HepG2 (cell line): Measurements from ENCODE around the gene CIAO2A. TPM values are rescaled to one million over a fixed set of nuclear protein-coding genes. Genes with fewer than 3 reads are reported as not detected.

Experiments
- ATAC-seq: fragments of 200-7000 bp; cut with Tn5 transposase; 3 replicates; pipeline ENCODE4 v1.9.1; 2020; ENCODE audit warnings: mild to moderate bottlenecking, moderate library complexity
- BruUV-seq: library from RNA; stranded (reverse); fragments of 400-500 nt; replicated peaks from 2 replicates; lab custom pipeline; 2021; lab: Mats Ljungman, UMichigan
- CTCF ChIA-PET: fragments of 300-600 bp; formaldehyde crosslinking; extraction: SDS; loops from one replicate; lab custom pipeline; 2021; ENCODE audit warnings: low total read pairs, inconsistent platforms, low intra/inter-chr PET ratio; lab: Yijun Ruan, JAX
- POLR2A ChIA-PET: fragments of 350-600 bp; sonication (Branson Sonifier 250); formaldehyde crosslinking; loops from one replicate; lab custom pipeline; 2020; ENCODE audit warnings: antibody characterized with exemption, inconsistent platforms; lab: Yijun Ruan, JAX
- DNase-seq: peaks from one replicate; pipeline ENCODE4 v3.0.0-alpha.2; 2015; ENCODE audit warnings: low spot score
- FAIRE-seq: peaks from 3 replicates; lab custom pipeline; 2011; peaks lifted over from hg19 to GRCh38; lab: Jason Lieb, UNC
- H2AFZ ChIP-seq: one replicate; pipeline ENCODE4 v1.6.1; 2011; ENCODE audit warnings: low read length, inconsistent platforms
- H3K27ac ChIP-seq: fragments of 300-600 bp; 3 replicates; pipeline ENCODE4 v1.8.0; 2011; ENCODE audit warnings: mixed run types, mild to moderate bottlenecking, mixed read lengths, low read length, inconsistent platforms; ENCODE audit not compliant: insufficient read depth; ENCODE audit errors: extremely low read length
- H3K27me3 ChIP-seq, 2 experiments: fragments of 200-600 bp in 1 of 2; 2 replicates in 1 of 2; 3 replicates in 1 of 2; pipeline versions ENCODE4 v1.6.0 to v1.8.0; 2011; ENCODE audit warnings: low read length in 2 of 2, mild to moderate bottlenecking in 2 of 2, moderate library complexity in 2 of 2, inconsistent platforms in 1 of 2; ENCODE audit not compliant: insufficient read depth in 2 of 2, control insufficient read depth in 1 of 2
- H3K36me3 ChIP-seq, 2 experiments: fragments of 200-600 bp in 1 of 2; replicated peaks in 1 of 2; 2 replicates in 1 of 2; 3 replicates in 1 of 2; pipeline versions ENCODE4 v1.5.1 to v1.8.0; 2011; ENCODE audit warnings: low read length in 2 of 2, inconsistent platforms in 1 of 2; ENCODE audit not compliant: insufficient read depth in 2 of 2, control insufficient read depth in 1 of 2
- H3K4me1 ChIP-seq: 2 replicates; pipeline ENCODE4 v1.5.1; 2012; ENCODE audit warnings: low read length, inconsistent platforms; ENCODE audit not compliant: insufficient read depth
- H3K4me2 ChIP-seq: 2 replicates; pipeline ENCODE4 v1.6.0; 2011; ENCODE audit warnings: low read depth, low read length, inconsistent platforms
- H3K4me3 ChIP-seq, 3 experiments: fragments of 200-600 bp in 1 of 3; sonication (generic), shearing (Covaris generic) in 1 of 3; replicated peaks in 1 of 3; 2 replicates each; pipeline ENCODE4 v1.5.1; 2011 to 2016; ENCODE audit warnings: low read length in 3 of 3, inconsistent platforms in 2 of 3, low read depth in 2 of 3, mild to moderate bottlenecking in 2 of 3, control low read depth in 1 of 3, mixed read lengths in 1 of 3; ENCODE audit not compliant: insufficient read depth in 1 of 3
- H3K79me2 ChIP-seq: one replicate; pipeline ENCODE4 v1.6.1; 2011; ENCODE audit warnings: low read length, inconsistent platforms; ENCODE audit not compliant: insufficient read depth
- H3K9ac ChIP-seq: 2 replicates; pipeline ENCODE4 v1.6.0; 2011; ENCODE audit warnings: mild to moderate bottlenecking, low read depth, low read length, inconsistent platforms; ENCODE audit not compliant: insufficient read depth
- H3K9me3 ChIP-seq: 2 replicates; pipeline ENCODE4 v1.5.1; 2012; ENCODE audit warnings: mild to moderate bottlenecking, low read length
- H4K20me1 ChIP-seq: 2 replicates; pipeline ENCODE4 v1.6.0; 2011; ENCODE audit warnings: inconsistent platforms, mild to moderate bottlenecking, low read length, moderate library complexity; ENCODE audit not compliant: insufficient read depth
- AHDC1 ChIP-seq: sonication (generic); formaldehyde crosslinking; IDR thresholded peaks from 2 replicates; pipeline ENCODE4 v1.5.1; 2020; ENCODE audit warnings: mild to moderate bottlenecking, missing genetic modification reagents, borderline replicate concordance
- ELF3 ChIP-seq: IDR thresholded peaks from 2 replicates; pipeline ENCODE4 v1.6.1; 2016; ENCODE audit warnings: missing genetic modification reagents, missing compliant biosample characterization
- IRF2 ChIP-seq: IDR thresholded peaks from 2 replicates; pipeline ENCODE4 v1.6.1; 2018; ENCODE audit warnings: missing genetic modification reagents, missing compliant biosample characterization
- WGBS: methylation state at CpG from one replicate; pipeline ENCODE4 v1.1.6; 2017; ENCODE audit warnings: low lambda C conversion rate; 5-methylcytosine and 5-hydroxymethylcytosine counted together
- in situ Hi-C: cut with HindIII; loops from 2 replicates; pipeline ENCODE4 v1.10.0; 2017; ENCODE audit warnings: low pct_unique_long_range_greater_than_20kb; ENCODE audit not compliant: extremely low pct_ligation_motif_present
- intact Hi-C: fragments of 100-400 bp; cut with micrococcal nuclease; formaldehyde crosslinking; loops from one replicate; pipeline ENCODE4 v1.10.0; 2022; ENCODE audit not compliant: unreplicated experiment
- polyA plus RNA-seq, 8 experiments: library from polyadenylated mRNA; depleted of rRNA in 3 of 8; stranded (reverse) in 7 of 8; unstranded in 1 of 8; fragments of >200 nt; fragmentation: Illumina TruSeq in 4 of 8; extraction: Trizol in 4 of 8; gene quantifications; 2 replicates each; pipeline versions ENCODE4 v1.2.1 to v1.2.3, GENCODE V29; 2011 to 2016; ENCODE audit warnings: low read depth in 4 of 8, missing spikeins in 1 of 8, mixed read lengths in 1 of 8; ENCODE audit not compliant: insufficient read depth in 1 of 8
- total RNA-seq, 5 experiments: library from RNA; depleted of rRNA; stranded (reverse); fragments of >200 nt; fragmentation: Illumina TruSeq; extraction: Trizol; gene quantifications; 2 replicates each; pipeline ENCODE4 v1.2.3, GENCODE V29; 2016; ENCODE audit warnings: low read depth in 1 of 5

The CIAO2A gene
- total and polyA plus RNA-seq, 2 of the 13 experiments (the other 11 are each of a cell fraction or from before 2014, with no cell fraction given): 83.0 to 100 TPM

GRCh38 chr15:64122936-64123351, 29.3 kb upstream of the CIAO2A start:
- POLR2A ChIA-PET: no interaction called here
- Histone ChIP-seq H3K9ac (no peak overlapping the region), H3K4me1 (no peaks in the 10 kb centered on the region), H2AFZ (no peak overlapping the region), H4K20me1 (no peaks in the 10 kb centered on the region), H3K27ac (no peak overlapping the region), H3K27me3 (no peaks in the 10 kb centered on the region), H3K9me3 (no peaks in the 10 kb centered on the region), H3K36me3 (peaks cover 24 to 86% of the 10 kb centered on the region in 2 experiments), H3K79me2 (peaks cover 3% of the 10 kb centered on the region), H3K4me3 (no peak overlapping the region), H3K4me2 (no peak overlapping the region)
- FAIRE-seq (no peak), ATAC-seq (no peak), DNase-seq (no peak)
- BruUV-seq: no TSS peak
- 97% methylated on average over 3 of the region's 3 CpGs for WGBS
- intact Hi-C loops: no loop called here
- in situ Hi-C loops: no loop called here
- CTCF ChIA-PET: no interaction called here
- TF ChIP-seq AHDC1 (CRISPR knock-in tag) (no peak), ELF3 (CRISPR knock-in tag) (no peak), IRF2 (CRISPR knock-in tag) (no peak)
